Stimulated activated naive CD4-positive, alpha-beta T cell (primary cell): ENCODE data around the gene PRDM16.

Experiments
- DNase-seq, 6 experiments: peaks; one replicate each; lab custom pipeline; 2025; lab: John Stamatoyannopoulos, UW

Gene PRDM16

GRCh38 chr1:3053986-3054385 is 15.0 kb upstream of the PRDM16 start:
- DNase-seq: no peak

DNA sequence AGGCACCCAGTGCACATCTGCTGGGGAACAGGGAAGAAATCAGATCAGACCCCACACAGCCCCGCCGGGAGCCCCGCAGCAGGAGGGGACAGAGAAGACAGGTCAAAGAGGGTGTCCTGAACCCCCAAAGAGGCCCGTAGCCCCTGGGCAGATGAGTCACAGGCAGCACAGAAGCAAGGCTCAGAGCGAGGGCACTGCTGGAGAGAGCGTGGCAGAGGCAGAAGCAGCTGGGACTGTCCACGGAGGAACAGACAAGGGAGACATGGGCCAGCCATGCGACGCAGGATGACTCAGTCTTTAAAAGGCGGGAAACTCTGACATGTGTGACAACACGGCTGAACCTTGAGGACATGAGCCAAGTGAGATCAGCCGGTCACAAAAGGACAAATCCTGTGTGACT is 14.5 kb upstream of the PRDM16 start:
- no peak for DNase-seq

DNA sequence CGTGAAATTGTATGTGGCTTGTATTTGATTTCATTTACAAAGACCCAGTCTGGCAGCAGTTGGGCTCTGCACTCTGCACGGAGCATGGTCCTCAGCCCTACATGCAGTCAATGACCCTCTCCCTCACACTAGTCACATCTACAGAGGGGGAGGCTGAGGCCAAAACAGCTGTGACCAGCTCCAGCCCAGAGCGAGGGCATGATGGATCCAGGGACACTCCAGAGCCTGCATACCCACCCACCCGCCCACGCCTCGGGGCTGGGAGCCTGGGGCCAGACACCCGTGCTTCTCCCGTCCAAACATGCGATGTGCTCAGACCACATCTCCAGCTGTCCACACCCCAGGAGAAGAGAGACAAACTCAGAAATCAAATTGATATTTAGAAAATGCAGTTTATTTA is 14.0 kb upstream of the PRDM16 start:
- no peak for DNase-seq

GRCh38 chr1:3056641-3057040 is 12.4 kb upstream of the PRDM16 start:
- no peak for DNase-seq

DNA sequence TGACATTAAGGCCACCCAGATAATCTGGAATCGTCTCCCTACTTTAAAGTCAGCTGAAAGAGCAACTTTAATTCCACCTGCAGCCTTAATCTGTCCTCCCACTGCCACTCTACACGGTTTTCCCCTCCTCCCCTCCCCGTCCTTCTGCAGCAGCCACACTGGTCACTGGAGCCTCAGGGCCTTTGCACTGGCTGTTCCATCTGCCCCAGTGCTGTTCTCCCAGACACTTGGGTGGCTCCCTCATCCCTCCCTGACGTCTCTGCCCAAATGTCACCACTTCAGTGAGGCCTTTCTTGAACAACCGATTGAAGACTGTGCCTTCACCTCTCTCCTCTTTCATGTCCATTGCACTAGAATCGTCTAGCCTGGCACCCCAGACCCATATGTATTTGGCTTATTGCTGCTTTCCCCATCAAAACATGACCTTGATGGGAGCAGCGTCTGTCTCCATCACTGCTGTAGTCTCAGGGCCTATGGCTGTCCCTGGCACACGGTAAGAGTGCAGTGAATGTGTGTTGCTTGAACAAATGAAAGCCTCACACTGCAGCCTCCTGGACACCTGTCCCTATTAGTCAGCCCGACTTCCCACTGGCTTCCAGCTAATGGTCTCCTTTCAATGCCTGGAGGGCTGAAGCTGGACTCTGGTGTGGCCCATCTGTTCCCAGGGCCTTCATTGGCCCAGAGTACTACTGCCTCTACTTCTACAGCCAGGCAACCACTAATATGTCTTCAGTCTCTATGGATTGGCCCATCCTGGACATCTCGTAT is 10.6 kb upstream of the PRDM16 start:
- DNase-seq: no peak

GRCh38 chr1:3060127-3060526 is 8.9 kb upstream of the PRDM16 start:
- DNase-seq: no peak

DNA sequence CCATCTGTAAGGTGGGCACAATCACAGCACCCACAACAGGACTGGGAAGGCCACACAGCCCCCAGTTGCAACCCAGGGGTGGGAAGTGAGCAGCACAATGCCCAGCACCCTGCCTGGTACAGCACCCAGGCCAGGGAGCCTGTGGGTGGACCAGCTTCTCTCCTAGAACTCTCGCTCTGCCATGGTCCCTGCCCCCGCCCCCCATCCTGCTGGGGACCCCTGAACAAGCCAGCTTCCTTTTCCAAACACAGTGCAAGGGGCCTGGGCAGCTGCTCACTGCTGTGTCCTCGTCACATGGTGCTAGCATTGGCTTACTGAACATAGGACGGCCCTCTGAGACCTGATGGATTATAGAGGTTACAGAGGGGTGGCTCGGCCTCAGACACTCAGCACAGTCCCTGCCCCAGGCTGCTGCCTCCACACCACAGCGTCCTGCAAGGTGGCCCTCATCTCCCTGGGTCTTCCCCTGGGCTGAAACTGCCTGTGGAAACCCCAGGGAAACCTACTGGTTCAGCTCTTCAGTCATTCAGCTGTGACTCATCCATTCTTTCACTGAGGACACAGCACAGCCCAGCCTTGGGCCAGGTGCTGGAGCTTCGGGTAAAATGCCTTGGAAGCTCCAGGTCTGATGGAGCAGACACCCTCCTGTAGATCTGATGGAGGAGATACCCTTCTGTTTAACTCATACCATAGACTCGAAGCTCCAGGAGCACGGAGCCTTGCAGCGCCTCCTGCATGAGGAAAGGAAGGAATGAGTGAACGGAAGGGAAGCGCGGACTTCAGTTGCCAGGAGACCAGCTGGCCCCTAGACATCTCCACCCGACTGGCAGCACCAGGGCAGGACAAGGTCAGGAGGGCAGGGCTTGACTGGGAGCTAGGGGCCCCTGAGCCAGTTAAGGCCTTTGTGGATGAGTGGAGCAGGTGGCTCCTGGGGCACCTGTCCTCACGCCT is 8.1 kb upstream of the PRDM16 start:
- DNase-seq: no peak

- no peak for DNase-seq
These were observed 7.4 kb upstream of the PRDM16 start for GRCh38 chr1:3061566-3061965.

- no peak for DNase-seq
These were observed 6.9 kb upstream of the PRDM16 start for GRCh38 chr1:3061981-3062615.

GRCh38 chr1:3062616-3063378 is 6.2 kb upstream of the PRDM16 start:
- DNase-seq: no peak

DNA sequence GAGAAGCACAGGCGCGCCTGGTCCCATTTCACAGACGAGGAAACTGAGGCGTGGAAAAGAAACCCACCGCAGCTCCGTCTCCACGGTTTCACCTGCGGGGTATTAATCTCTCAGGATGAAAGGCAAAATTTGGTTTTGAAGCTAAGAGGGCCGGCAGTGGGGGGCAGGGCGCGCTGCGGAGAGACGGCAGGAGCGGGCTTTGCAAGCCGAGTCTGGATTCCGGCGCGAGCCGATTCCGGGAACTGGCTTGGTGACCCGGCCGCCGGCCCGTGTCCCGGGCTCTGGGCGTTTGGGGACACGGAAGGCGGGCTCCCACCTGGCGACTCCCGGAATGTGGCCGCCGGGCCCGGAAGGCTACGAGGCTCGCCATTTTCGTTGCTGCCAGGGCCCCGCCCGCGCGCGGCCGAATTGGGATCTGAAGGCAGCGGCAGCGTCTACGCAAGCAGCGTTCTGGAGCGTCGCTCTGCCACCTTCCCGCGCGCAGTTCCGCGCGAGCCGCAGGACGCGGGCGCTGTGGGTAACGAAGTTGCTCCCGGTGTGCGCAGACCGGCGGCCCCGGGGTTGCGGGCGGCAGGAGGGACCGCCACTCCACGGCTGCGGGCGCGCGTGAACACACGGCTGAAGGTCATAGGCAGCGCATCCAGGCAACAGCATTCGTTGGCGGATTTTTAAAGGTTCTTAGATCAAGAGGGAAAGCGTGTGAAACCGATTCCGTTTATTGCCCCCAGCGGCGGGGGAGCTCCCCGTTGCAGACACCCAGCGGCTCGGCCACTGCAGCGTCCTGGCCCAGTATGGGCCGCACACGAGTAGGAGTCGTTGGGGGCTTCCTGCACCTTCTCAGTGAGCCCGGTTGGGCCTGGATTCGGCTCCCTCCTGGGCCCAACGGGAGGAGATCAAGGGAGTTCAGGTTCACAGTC is 5.4 kb upstream of the PRDM16 start:
- no peak for DNase-seq

GRCh38 chr1:3064296-3064850 is 4.6 kb upstream of the PRDM16 start:
- DNase-seq: no peak

DNA sequence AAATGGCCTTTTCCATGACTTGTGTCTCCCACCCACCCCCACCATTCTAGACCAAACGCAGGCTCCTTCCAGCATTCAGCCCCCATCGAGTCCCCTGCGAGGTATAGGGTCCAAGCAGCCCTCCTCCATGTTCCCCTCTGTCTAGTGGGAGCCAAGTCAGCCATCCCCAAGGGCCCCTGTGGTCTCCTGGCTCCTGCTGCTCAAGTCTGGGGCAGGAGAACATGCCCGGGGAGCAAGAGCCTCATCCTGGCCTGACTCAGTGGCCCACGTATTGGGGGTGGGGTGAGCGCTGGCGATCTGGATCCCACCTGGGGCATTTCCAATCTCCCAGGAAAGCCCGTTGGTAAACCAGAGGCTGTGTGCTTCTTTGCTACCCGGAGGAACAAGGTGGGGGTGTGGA is 4.1 kb upstream of the PRDM16 start:
- DNase-seq: no peak

DNA sequence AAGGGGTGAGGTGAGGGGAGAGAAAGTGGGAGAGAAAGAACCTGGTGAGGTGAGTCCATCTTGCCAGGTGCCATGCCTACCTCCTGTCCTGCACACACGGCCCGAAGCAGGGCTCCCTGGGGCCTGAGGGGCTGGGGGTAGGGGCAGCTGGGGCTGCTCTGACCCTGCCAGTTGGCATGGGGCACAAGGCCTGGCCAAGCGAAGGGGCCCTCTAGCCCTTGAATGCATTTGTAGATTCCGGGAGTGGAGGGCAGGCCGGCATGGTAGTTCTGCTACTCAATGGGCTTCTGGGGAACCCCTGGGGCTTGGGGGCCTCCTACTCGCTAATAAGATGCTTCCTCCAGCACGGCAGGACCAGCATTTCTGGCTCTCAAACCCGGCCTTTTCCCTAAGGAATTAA is 3.6 kb upstream of the PRDM16 start:
- no peak for DNase-seq

DNA sequence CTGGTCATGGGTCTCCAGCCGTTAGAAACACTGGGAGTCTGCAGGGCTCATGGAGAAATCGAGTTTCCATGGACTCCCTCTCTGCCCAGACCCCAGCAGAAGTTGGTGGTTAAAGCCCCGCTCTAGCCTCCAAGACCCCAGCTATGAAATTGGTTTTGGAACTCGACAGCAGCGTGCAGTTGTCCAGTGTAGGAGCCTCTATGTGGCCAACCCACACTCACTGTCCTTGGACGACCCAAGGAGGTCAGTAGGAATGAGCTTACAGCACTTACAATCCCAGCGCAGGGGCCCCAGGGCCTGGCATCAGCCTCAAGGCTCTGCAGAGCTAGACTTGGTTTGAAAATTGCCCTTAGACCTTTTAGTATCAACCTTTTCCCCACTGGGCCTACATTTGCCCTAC is 3.2 kb upstream of the PRDM16 start:
- DNase-seq: no peak

GRCh38 chr1:3066250-3066711 is 2.7 kb upstream of the PRDM16 start:
- no peak for DNase-seq

- no peak for DNase-seq
These were observed 2.2 kb upstream of the PRDM16 start for GRCh38 chr1:3066826-3067225.

DNA sequence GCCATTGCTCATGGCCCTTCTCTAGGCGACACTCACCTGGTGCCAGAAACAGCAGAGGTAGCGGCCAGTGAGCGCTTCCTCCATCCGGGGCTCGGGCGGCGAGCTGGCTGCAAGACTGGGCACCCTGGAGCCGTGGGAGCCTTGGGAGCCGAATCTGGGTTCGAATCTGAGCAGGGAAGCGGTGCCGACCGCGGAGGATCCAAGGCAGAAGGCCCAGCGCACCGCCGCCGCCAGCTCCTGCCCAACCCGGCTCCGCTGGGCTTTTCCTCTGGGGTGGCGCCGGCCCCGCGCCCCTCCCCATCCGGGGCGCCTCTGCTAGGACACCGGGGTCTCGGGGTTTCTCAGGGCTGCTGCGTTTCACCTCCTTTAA is 1.7 kb upstream of the PRDM16 start:
- DNase-seq: no peak

GRCh38 chr1:3067671-3068563 is 1.1 kb upstream of the PRDM16 start:
- no peak for DNase-seq
